ENCODE results near the gene IRF7. TPM values are rescaled to one million over a fixed set of nuclear protein-coding genes. Genes with fewer than 3 reads are reported as not detected.

Gene IRF7
- total RNA-seq, 1 experiment from 2014 or later: 11.9 TPM

DNA sequence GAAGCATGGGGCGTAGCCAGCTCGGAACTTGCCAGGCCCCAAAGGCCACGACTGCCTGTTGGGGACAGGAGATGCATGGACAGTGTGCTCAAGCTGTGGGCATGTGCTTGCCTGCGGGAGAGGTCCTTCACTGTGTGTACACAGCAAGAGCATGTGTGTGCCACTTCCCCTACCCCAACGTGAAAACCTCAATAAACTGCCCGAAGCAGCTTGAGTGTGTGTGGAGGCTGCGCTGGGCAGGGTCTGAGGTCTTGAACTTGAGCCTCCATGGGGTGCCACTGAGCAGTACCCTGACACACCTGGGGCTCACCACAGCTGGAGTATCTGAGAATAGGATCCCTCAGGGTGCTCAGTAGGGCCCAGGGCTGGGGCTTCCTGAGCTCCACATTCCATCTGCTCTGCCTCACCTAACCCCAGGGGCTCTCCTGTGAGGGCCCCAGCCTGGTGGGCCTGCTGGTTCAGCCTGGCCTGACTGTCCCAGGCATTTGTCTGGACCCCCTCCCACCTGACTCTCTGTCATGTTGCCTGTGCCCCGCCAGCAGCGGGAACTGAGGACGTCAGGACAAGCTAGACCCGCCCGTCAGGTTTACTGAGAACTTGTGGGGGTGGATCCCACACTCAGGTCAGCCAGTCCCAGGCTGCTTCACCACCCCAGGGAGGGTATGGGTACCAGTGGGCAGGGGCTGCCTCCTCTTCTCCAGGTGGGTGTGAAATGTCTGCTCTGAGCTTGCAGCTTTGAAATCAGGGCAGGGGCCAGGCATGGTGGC is 51.8 kb downstream of the IRF7 start:
- no peak for DNase-seq (ENCODE audit: low spot score)

DNA sequence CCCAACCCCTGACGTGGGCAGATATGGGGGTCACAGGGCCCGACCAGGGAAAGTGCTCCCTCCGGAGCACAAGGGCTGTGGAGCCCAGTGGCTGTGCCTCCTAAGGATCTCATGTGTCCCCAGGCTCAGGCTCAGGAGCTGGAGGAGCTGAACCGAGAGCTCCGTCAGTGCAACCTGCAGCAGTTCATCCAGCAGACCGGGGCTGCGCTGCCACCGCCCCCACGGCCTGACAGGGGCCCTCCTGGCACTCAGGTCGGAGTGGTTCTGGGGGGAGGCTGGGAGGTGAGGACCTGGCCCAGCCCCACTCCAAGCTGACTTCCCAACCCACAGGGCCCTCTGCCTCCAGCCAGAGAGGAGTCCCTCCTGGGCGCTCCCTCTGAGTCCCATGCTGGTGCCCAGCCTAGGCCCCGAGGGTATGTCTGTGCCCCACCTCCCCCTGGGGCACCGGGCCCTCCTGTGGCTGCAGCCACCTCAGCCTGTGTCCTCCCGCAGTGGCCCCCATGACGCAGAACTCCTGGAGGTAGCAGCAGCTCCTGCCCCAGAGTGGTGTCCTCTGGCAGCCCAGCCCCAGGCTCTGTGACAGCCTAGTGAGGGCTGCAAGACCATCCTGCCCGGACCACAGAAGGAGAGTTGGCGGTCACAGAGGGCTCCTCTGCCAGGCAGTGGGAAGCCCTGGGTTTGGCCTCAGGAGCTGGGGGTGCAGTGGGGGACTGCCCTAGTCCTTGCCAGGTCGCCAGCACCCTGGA is 52.5 kb downstream of the IRF7 start:
- DNase-seq (ENCODE audit: low spot score): no peak

Other genes starting within 250 kb of the IRF7 start
- 6.5 and 11.1 TPM in 2 replicates for gene B4GALNT4, start 246.5 kb downstream of the IRF7 start, total RNA-seq (2014; rRNA removed; shearing (Covaris generic))
- gene PKP3, start 221.7 kb downstream of the IRF7 start, total RNA-seq (2014; rRNA removed; shearing (Covaris generic)): 2.4 and 3.0 TPM in 2 replicates
- gene SIGIRR, start 201.0 kb downstream of the IRF7 start, total RNA-seq (2014; rRNA removed; shearing (Covaris generic)): 1.9 TPM in 1 of 2 replicates, not detected in the other
- gene ANO9, start 173.9 kb downstream of the IRF7 start, total RNA-seq (2014; rRNA removed; shearing (Covaris generic)): not detected in 2 replicates
- gene PTDSS2, start 165.7 kb downstream of the IRF7 start, total RNA-seq (2014; rRNA removed; shearing (Covaris generic)): 15.0 and 26.7 TPM in 2 replicates
- 150 and 205 TPM in 2 replicates for gene RNH1, start 108.7 kb downstream of the IRF7 start, total RNA-seq (2014; rRNA removed; shearing (Covaris generic))
- gene HRAS, start 80.4 kb downstream of the IRF7 start, total RNA-seq (2014; rRNA removed; shearing (Covaris generic)): 64.1 and 76.1 TPM in 2 replicates
- gene LRRC56, start 78.4 kb downstream of the IRF7 start, total RNA-seq (2014; rRNA removed; shearing (Covaris generic)): 0.18 and 0.19 TPM in 2 replicates
- 1.4 and 2.6 TPM in 2 replicates for gene LMNTD2, start 55.2 kb downstream of the IRF7 start, total RNA-seq (2014; rRNA removed; shearing (Covaris generic))
- gene RASSF7, start 55.0 kb downstream of the IRF7 start, total RNA-seq (2014; rRNA removed; shearing (Covaris generic)): 16.8 and 17.3 TPM in 2 replicates
- 14.5 and 15.3 TPM in 2 replicates for gene PHRF1, start 39.5 kb downstream of the IRF7 start, total RNA-seq (2014; rRNA removed; shearing (Covaris generic))
- gene CDHR5, start 9.0 kb upstream of the IRF7 start, total RNA-seq (2014; rRNA removed; shearing (Covaris generic)): not detected in 2 replicates
- not detected in 2 replicates for gene SCT, start 11.2 kb upstream of the IRF7 start, total RNA-seq (2014; rRNA removed; shearing (Covaris generic))
- gene DRD4, start 21.3 kb upstream of the IRF7 start, total RNA-seq (2014; rRNA removed; shearing (Covaris generic)): not detected in 2 replicates
- gene DEAF1, start 79.3 kb upstream of the IRF7 start, total RNA-seq (2014; rRNA removed; shearing (Covaris generic)): 24.9 and 29.9 TPM in 2 replicates
- 15.8 and 16.4 TPM in 2 replicates for gene TMEM80, start 79.9 kb upstream of the IRF7 start, total RNA-seq (2014; rRNA removed; shearing (Covaris generic))
- gene EPS8L2, start 90.3 kb upstream of the IRF7 start, total RNA-seq (2014; rRNA removed; shearing (Covaris generic)): 0.12 TPM in 1 of 2 replicates, not detected in the other
- 600 and 603 TPM in 2 replicates for gene TALDO1, start 131.5 kb upstream of the IRF7 start, total RNA-seq (2014; rRNA removed; shearing (Covaris generic))
- 15.5 and 24.8 TPM in 2 replicates for gene GATD1, start 161.5 kb upstream of the IRF7 start, total RNA-seq (2014; rRNA removed; shearing (Covaris generic))
- gene CEND1, start 174.1 kb upstream of the IRF7 start, total RNA-seq (2014; rRNA removed; shearing (Covaris generic)): not detected in 2 replicates
- gene SLC25A22, start 182.3 kb upstream of the IRF7 start, total RNA-seq (2014; rRNA removed; shearing (Covaris generic)): 19.6 and 35.8 TPM in 2 replicates
- 2.2 and 4.2 TPM in 2 replicates for gene PIDD1, start 189.3 kb upstream of the IRF7 start, total RNA-seq (2014; rRNA removed; shearing (Covaris generic))
- gene RPLP2, start 194.0 kb upstream of the IRF7 start, total RNA-seq (2014; rRNA removed; shearing (Covaris generic)): 1,137 and 1,147 TPM in 2 replicates
- gene PNPLA2, start 203.0 kb upstream of the IRF7 start, total RNA-seq (2014; rRNA removed; shearing (Covaris generic)): 13.4 and 22.8 TPM in 2 replicates
- gene CRACR2B, start 212.0 kb upstream of the IRF7 start, total RNA-seq (2014; rRNA removed; shearing (Covaris generic)): not detected in 2 replicates
- gene CD151, start 217.0 kb upstream of the IRF7 start, total RNA-seq (2014; rRNA removed; shearing (Covaris generic)): 825 and 1,008 TPM in 2 replicates
- 199 and 210 TPM in 2 replicates for gene POLR2L, start 226.6 kb upstream of the IRF7 start, total RNA-seq (2014; rRNA removed; shearing (Covaris generic))
- gene TSPAN4, start 226.9 kb upstream of the IRF7 start, total RNA-seq (2014; rRNA removed; shearing (Covaris generic)): 117 and 131 TPM in 2 replicates

Data from H4 (cell line).